ENCODE results near the gene SUGCT.

DNA sequence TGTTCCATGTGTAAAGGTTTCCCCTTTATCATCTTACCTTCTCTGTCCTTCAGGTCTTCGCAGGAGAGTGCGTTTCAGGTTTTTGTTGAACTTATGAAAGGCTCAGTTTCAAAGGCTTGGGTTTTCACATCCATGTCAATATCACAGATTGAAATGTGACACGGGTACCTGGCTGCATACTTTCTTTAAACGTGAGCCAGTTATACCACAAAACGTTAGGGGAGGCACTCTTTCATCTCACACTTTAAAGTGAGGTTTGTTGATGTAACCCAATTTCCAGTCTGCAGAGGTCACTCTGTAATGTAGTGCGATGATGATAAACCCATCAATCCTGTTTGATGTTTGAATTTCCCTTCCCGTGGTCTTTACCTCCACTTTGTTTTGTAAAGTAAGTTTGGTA, 506.9 kb downstream of the SUGCT start:
- TF ChIP-seq, protein P1, sequence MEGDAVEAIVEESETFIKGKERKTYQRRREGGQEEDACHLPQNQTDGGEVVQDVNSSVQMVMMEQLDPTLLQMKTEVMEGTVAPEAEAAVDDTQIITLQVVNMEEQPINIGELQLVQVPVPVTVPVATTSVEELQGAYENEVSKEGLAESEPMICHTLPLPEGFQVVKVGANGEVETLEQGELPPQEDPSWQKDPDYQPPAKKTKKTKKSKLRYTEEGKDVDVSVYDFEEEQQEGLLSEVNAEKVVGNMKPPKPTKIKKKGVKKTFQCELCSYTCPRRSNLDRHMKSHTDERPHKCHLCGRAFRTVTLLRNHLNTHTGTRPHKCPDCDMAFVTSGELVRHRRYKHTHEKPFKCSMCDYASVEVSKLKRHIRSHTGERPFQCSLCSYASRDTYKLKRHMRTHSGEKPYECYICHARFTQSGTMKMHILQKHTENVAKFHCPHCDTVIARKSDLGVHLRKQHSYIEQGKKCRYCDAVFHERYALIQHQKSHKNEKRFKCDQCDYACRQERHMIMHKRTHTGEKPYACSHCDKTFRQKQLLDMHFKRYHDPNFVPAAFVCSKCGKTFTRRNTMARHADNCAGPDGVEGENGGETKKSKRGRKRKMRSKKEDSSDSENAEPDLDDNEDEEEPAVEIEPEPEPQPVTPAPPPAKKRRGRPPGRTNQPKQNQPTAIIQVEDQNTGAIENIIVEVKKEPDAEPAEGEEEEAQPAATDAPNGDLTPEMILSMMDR (conservative IDR thresholded peaks at IDR 0.05; ENCODE audit: low read length): no peak
- no peak for TF ChIP-seq EZH2phosphoT487 (IDR thresholded peaks at IDR 0.05; ENCODE audit: borderline replicate concordance, low read depth, low read length)

Measured in OCI-LY7 (cell line).